NOMO-1 treated with dmso at 0.1 percent for 144 hours (cell line): ENCODE data around the gene BEX2.
A peak's percentile ranks its signal among the peaks of the same experiment; 100 is the strongest.
"Not testable (repeated sequence)": the region's sequence is repeated elsewhere in the genome, so short reads cannot be mapped to it uniquely, and the experiment has no call there.

Experiments
- DNase-seq: peaks from one replicate; lab custom pipeline; 2025; ENCODE audit not compliant: unreplicated experiment; lab: John Stamatoyannopoulos, UW

BEX2 gene

DNA sequence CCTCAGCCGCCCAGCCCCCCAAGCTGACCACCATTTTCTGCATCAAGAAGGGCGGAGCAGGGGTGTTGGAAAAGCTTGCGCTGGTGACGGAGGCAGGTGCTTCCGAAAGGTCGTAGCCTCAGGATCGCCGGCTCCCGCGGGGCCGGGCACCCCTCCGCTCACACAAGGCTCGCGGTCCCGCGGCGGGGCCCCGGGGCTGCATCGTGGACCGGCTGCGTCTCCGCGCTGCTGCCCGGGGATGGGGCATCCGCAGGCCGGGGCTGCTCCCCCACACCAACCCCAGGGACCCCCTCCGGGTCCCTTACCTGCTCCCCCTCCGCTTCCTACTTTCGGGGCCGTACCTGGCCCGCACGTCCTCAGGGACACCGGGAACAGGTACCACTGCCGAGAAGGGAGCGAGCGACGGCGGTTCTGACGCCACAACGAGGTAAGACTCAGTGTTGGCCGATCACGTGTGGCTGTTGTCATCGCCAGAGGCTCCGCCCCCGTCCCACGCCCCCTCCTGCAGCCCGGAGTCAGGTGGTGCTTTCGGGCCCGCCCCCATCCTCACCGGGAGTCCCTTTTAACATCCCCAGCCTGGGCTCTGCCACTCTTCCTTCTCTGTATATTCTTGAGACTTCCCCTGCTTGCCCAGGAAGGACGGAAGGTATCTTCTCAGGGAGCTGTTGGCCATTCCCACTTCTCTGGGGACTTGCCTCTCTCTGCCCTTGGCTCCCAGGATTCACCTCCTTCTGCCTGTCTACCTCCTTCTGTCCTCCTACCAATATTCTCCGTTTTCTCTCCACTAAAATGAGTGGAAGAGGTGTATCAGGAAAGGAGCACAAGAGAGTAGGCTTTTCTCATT, at the start of gene BEX2:
BEX2 (minus strand) TSS at position 436 of the 844 bp plus-strand sequence. CDS start 1,014 bp downstream, outside the sequence.
- DNase-seq: peak; percentile 1

DNA sequence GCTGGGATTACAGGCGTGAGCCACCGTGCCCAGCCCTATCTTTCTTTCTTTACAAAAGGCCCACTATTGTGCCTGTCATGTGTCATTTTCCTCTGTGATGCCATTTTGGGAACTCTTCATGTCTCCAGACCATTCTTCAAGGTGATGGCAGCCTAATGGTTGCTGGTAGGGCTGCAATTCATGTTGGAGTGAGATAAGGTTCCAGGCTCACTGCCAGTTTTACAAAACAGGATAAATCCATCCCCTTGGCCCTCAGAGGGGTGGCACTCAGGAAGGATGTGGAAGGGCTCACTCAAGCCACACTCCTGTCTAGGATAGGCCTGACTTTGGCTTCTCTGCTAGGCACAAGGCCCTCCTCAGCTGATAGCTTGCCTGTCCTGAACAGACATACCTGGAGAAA, 49.3 kb upstream of the BEX2 start:
- no peak for DNase-seq

DNA sequence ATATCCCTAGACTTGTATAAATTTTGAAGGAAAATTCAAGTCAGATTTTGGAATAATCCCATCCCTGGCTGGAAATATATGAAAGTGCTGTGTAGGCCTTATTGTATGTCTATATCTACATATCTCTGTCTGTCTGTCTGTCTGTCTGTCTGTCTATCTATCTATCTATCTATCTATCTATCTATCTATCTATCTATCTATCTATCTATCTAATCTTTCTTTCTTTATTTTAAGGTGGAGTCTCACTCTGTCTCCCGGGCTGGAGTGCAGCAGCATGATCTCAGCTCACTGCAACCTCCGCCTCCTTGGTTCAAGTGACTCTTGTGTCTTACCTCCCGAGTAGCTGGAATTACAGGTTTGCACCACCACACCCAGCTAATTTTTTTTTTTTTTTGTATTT, 48.8 kb upstream of the BEX2 start:
- not testable (repeated sequence) for DNase-seq

DNA sequence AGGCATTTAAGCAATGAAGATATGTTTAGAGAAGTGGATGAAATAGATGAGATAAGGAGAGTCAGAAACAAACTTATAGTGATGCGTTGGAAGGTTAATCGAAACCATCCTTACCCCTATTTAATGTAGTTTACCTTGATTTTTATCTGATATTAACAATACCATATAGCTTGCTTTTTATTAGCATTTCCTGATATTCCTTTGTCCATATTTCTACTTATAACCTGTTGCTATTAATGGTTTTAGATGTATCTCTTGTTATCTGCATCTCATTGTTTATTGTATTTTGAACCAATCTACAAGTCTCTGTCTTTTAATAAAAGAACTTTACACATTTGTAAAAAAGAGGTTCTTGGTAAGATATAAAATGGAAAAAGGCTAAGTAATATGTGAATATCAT, 47.1 kb upstream of the BEX2 start:
- no peak for DNase-seq

DNA sequence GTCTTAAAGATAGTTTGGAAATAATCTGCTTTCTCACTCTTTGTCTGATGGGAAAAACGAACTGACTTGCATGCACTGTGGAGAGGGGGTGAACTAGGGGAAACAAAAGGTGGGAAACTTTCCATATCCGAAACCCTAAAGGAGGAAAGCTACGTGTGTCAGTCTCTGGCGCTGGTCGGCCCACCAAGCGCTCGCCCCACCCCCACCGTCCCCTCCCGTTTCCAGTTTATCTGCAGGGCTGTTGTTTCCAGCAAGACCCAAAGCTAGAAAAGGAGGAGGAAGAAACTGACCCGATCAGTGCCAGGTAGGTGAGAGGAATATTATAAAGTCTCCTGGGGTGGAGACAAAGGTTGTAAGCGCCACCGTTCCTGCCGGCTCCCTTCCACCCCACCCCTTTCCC, 46.1 kb upstream of the BEX2 start:
- DNase-seq: no peak

DNA sequence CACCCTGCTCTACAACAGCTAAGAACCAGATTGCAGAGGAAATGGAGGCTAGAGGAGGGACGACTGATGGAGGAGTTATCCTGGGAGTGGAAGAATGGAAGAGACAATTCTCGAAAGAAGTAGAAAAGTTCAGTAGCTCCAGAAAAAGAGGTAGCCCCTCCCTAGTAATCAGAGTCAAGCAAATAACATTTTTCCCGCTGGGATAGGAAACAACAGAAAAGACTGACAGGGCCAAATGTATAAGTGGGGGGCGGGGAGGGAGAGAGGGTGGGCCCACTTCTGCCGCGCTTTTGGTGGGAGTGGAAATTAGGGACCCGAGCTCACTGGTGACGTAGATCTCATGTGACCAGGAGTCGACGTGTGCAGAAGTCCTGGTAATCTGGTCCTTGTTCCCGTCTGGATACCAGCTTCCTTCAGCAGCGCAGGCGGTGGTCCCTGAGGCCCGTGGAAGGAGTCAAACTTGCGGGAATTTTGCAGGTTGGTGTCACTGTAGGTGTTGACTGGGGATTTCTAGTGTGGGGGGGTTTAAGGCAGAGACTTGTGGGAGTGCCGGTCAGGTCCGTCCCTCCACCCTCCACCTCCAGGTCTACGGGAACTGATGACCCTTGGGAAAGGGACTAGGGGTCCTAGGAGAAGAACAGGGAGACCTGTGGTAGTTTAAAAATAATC, 45.5 kb upstream of the BEX2 start, which contains the start of gene TCEAL9:
TCEAL9 (plus strand) TSS at position 377 of the 669 bp plus-strand sequence. CDS start 1,179 bp downstream, outside the sequence.
- DNase-seq: no peak

DNA sequence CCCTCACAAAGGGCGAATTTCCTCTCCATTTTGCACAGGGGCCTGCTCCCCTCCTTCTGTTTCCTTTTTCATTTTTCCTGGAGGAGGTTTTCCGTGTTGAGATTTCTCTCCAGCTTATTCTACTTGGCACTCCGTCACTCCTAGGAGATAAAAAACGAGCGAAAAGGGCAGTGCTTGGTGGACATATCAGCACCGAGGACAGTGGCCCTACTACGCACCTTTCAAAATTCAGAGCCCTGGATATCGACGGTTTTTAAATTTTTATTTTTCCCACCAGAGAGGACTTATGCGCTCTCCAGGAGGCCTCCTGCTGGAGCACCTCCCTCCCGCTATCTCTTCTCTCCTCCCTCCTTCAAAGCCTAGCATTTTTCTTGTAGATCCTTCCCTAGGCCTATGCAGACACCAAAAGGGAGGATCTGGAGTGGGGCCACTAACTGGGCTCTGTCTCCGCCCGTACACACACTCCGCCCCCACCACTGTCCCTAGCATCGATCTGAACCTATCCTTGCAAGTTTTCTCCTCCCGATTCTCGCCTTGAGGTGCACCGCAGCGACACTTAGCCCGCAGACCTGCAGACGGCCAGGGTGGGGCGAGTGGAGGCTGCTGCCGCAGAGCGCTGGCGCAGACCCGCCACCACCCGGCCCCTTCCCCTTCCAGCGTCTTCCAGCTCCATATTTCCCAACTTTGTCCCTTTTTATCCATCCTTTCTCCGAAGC, 37.0 kb upstream of the BEX2 start:
- no peak for DNase-seq

DNA sequence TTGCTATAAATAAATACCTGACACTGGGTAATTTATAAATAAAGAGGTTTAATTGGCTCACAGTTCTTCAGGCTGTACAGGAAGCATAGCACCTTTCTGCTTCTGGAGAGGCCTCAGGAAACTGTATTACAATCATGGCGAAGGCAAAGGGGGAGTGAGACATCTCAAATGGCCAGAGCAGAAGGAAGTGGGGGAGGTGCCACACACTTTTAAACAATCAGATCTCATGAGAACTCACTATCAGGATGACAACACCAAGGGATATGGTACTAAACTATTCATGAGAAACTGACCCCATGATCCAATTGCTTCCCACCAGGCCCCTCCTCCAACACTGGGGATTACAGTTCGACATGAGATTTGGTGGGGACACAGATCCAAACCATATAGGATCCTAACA, 33.8 kb upstream of the BEX2 start:
- DNase-seq: no peak

DNA sequence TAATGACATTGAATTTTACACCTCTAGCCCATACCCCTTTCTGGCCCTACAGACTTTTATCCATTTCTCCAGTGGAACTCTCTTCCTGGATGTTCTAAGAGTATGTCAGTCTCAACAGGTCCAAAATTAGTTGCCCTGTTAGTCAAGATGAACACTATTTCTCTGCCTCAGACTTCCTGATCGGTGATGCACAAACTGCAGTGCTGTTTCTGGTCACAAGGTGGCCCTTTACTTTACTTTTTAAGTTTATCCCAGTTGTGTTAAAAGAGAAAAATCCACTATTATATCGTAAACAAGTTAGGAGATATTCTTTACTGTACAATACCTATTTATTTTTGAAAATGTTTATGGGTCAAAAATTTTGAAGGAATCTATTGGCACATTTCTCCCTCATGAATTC, 32.3 kb upstream of the BEX2 start:
- no peak for DNase-seq

DNA sequence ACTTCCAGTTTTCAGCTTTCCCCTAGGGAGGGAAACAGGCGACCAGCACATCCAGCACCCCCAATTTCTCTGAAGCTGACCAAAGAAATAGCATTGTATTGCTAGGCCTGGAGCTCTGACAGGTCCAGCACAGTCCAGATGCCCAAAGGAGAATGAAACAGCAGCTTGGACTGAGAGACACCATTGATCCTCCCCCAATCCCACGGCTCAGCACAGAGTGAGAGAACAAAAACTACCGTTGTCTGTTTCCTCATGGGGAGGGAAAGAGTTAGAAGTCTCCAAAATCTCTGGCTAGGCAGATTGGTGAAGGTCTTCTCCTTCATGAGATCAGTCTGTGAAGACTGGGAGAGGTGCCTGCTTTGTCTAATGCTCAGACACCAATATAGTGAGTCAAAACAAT, 27.9 kb upstream of the BEX2 start:
- no peak for DNase-seq

DNA sequence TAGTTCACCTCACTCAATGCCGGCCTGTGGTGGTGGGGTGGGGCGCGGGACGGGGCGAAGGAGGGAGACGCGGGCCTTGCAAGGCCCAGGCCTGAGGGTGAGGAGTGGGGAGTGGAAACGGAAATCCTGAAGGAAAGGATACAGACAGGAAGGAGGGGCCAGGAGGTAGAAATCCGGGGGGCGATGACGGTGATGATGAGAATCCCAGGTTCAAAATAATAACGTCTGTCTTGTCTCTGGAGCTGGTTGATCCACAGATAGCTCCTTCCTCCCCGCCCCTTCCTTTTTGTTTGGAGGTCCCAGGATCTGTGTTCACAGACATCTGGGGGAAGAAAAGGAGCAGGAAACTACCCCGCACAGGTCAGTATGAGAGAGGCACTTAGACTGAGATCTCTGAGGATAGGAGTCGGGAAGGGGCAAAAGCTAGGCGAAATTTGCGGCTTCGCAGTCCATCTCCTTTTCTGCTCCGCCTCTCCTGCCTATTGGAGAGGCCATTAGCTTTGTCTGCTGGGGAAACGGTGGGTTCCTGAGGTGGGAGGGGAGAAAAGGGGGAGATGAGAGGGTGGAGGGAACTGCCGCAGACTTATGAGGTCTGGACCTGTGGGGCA, 20.0 kb upstream of the BEX2 start:
- no peak for DNase-seq

DNA sequence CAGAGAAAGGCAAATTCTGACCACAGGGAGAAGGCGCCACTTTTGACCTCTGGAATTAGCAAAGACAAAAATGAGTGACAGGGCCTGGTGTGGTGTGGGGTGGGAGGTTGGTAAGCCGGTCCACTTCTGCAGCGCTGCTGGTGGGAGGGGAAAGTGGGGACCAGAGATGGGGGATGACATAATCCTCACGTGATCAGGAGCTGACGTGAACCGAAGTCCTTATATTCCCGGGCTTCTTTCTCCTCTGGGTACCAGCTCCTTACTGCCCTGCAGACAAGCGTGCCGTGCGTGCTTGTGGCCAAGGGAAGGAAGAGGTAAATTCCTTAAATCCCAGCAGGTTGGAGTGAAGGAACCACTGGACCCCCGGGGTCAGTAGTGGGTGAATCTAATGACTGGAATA, 19.2 kb upstream of the BEX2 start, which contains the start of gene TCEAL7:
TCEAL7 (plus strand) TSS at position 249 of the 400 bp plus-strand sequence. CDS start 1,165 bp downstream, outside the sequence.
- no peak for DNase-seq

DNA sequence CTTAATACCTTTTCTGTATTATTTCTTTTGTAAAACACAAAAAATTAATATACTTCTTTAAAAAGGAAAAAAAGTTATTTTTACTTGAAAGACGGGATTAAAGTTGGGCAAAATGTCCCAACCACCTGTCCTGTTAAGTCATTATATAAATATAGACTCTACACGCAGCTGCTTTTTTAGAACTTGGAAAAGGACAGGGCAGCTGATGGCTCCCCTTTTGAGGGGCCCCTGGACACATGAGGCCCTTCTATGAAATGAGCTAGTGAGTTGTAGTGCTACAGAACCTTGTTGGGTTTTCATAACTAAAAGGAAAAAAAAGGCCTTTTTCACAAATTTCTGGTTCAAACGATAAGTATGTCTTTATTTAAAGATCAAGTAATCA, 600 bp upstream of the BEX2 start:
- no peak for DNase-seq

DNA sequence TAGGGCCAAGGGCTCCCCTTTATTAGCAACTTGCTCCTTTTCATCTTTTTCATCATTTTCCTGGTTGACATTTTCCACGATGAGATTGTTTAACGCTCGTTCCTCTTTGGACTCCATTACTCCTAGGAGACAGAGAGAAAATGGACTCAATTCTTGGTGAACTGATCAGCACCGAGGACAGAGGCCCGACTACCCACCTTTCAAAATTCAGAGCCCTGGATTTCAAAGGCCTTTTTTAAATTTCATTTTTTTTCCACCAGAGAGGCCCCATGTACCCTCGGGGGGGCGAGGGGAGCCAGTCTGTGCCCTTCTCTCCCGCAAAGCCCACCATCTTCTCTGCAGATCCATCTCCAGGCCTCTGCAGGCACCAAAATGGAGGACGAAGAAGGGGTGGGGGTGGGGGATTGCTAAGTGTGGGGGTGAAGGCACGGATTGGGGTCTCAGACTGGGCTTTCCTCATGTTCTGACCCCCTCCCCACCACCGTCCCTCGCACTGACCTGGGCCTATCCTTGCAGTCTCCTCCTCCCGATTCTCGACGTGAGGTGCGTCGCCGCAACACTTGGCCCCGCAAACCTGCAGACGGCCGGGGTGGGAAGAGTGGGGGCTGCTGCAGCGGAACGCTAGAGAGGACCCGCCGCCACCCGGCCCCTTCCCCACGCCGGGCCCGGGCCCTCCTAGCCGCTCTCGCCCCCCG, 783 bp downstream of the BEX2 start:
- DNase-seq: no peak

DNA sequence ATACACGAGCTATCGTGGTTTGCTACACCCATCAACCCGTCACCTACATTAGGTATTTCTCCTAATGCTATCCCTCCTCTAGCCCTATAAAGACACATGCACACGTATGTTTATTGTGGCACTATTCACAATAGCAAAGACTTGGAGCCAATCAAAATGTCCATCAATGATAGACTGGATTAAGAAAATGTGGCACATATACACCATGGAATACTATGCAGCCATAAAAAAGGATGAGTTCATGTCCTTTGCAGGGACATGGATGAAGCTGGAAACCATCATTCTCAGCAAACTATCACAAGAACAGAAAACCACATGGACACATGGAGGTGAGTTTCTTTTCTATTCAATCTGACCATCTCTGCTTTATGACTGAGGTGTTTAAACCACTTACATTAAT, 5.1 kb downstream of the BEX2 start:
- DNase-seq: not testable (repeated sequence)

DNA sequence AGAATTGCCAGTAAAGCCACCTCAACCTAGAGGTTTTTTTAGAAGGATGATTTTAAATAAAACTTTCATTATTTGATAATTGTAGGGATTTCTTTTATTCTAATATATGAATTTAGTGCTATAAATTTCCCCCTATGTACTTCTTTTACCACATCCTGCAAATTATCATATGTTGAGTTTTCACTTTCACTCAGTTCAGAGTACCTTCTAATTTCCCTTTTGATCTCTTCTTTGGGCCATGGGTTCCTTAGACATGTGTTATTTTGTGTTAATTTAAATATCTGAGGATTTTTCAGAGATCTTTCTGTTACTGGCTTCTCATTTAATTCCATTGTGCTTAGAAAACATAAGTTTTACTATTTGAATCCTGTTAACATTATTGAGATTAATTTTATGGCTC, 6.1 kb downstream of the BEX2 start:
- DNase-seq: no peak

DNA sequence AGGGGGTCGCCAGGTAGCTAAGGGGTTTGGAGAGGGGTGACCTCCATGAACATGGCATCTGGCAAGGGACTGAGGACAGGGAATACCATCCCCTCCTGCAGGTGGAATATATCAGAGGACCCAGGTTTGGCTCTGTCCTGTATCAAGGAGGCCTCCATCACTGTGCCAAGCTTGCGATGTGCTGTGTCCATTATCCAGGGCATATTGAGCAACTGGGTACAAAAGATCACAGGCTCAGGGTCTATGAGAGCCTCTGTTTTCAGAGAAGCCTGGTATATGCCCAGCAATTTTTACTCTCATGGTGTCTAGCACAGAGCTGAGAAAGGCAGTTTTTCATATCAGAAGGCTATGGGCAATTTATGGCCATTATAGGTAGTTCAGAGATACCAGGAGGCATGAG, 17.7 kb downstream of the BEX2 start:
- no peak for DNase-seq

DNA sequence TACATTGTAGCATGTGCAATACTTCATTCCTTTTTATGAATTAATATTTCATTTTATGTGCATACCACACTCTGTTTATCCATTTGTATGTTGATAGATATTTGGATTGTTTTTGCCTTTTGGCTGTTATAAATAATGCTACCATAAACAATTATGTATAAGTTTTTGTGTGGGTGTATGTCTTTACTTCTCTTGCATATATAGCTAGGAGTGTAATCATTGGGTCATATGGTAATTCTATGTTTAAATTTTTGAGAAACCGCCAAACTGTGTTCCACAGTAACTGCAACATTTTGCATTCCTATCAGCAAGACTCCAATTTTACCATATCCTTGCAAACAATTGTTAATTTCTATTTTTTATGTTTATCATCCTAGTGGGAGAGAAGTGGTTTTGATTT, 31.2 kb downstream of the BEX2 start:
- DNase-seq: no peak

DNA sequence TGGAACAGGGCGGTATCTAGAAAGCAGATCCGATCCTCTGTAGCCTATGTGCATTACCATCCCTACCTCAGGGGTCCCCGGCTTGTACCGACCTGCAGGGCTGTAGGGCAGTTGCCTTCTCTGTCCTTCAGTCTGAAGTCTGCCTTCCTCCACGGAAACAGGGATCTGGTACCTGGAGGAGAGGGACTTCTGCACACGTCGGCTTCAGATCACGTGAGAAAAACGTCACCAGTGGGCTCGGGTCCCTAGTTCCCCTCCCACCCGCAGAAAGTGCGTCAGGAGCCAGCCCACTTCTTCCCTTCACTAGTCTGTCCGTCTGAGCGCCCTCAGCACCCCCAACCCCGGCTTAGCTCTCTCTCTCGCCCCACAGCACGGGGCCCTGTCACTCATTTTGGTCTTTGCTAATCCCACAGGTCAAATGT, 34.2 kb downstream of the BEX2 start, which contains the start of gene TCEAL5:
TCEAL5 (minus strand) TSS at position 170 of the 422 bp plus-strand sequence. CDS start 2,187 bp downstream, outside the sequence.
- no peak for DNase-seq

DNA sequence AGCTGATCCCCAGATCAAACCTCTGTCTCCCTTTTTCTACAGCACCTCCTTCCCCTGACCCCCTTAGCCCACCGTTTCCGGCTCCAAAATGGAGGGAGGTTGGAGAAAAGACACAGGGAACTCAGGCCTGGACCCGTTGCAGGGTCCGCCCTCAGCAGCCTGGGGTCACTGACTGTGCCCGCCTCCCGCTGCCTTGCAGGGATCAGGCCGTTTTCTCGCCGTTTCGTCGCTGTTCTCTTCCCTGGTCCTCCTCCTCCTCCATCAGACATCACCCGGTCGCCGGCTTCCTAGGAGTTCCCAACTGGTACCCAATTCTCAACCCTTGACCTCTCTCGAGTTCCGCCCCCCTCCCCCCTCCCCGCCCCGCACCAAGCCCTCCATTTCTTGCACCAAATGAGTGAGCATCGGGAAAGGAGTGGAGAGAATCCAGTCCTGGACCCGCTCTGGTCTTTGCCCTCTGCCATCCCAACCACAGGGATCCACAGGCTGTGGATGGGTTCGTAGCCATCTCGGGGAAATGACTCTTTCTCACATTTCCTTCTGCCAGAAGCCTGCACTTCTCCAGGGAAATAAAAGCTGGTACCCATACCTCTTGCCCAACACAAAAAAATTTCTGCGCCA, 34.7 kb downstream of the BEX2 start:
- no peak for DNase-seq
